Measurements from ENCODE around the gene ABCD1.

DNA sequence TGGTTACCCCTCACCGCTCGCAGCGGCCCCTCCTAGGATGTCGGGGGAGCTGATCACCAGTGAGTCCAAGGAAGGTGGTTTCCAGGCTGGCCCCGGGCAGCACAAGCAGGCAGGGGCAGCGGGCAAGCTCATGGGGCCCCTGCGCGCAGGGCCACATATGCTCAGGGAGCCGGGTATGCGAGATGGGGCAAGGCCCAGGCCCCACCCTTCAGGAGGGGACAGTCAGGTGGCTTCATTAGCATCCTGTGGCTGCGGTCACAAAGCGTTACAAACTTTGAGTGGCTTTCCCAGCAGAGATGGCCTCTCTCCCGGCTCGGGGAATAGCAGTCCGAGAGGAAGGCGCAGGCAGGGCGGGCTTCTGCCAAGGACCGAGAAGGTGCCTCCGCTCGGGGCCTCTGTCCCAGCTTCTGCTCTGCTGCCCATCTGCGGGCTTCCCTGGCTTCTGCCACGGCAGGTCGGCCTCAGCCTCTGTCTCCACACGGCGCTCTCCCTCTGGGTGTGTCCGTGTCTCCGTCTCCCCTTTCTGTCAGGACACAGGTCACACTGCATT lies 13.5 kb downstream of the ABCD1 start:
- no peak for TF ChIP-seq POLR2A (IDR thresholded peaks at IDR 0.05)
- no peak for TF ChIP-seq POLR2AphosphoS5 (IDR thresholded peaks at IDR 0.05; ENCODE audit: insufficient read depth in 1 of 2, low read depth in 1 of 2)
